Astrocyte (in vitro differentiated cells and primary cell): Measurements from ENCODE around the gene GRAMD1B. TPM values are rescaled to one million over a fixed set of nuclear protein-coding genes. Genes with fewer than 3 reads are reported as not detected.

ENCODE experiments used
- DNase-seq: peaks from one replicate; pipeline ENCODE4 v3.0.0-alpha.2; 2010; ENCODE audit warnings: low read depth
- FAIRE-seq: peaks from 2 replicates; lab custom pipeline; 2011; peaks lifted over from hg19 to GRCh38; lab: Jason Lieb, UNC
- H2AFZ ChIP-seq: 2 replicates; pipeline ENCODE4 v1.6.0; 2012; ENCODE audit warnings: low read depth, low read length, inconsistent platforms
- H3K27ac ChIP-seq: 2 replicates; pipeline ENCODE4 v1.5.1; 2011; ENCODE audit warnings: low read depth, low read length, inconsistent platforms
- H3K27me3 ChIP-seq: 2 replicates; pipeline ENCODE4 v1.6.0; 2011; ENCODE audit warnings: low read length, inconsistent platforms; ENCODE audit not compliant: insufficient read depth
- H3K36me3 ChIP-seq: 2 replicates; pipeline ENCODE4 v1.5.1; 2011; ENCODE audit warnings: low read length, inconsistent platforms; ENCODE audit not compliant: insufficient read depth
- H3K4me1 ChIP-seq: 2 replicates; pipeline ENCODE4 v1.5.1; 2011; ENCODE audit warnings: low read length, inconsistent platforms; ENCODE audit not compliant: insufficient read depth
- H3K4me2 ChIP-seq: 2 replicates; pipeline ENCODE4 v1.6.0; 2012; ENCODE audit warnings: low read length, inconsistent platforms
- H3K4me3 ChIP-seq: 2 replicates; pipeline ENCODE4 v1.5.1; 2011; ENCODE audit warnings: low read depth, mild to moderate bottlenecking, low read length, inconsistent platforms; ENCODE audit not compliant: insufficient read depth
- H3K79me2 ChIP-seq: 2 replicates; pipeline ENCODE4 v1.6.0; 2012; ENCODE audit warnings: mild to moderate bottlenecking, low read length, inconsistent platforms; ENCODE audit not compliant: insufficient read depth
- H3K9ac ChIP-seq: 2 replicates; pipeline ENCODE4 v1.6.0; 2012; ENCODE audit warnings: mild to moderate bottlenecking, low read length, inconsistent platforms
- H3K9me3 ChIP-seq: 2 replicates; pipeline ENCODE4 v1.5.1; 2012; ENCODE audit warnings: low read depth, mild to moderate bottlenecking, low read length, inconsistent platforms; ENCODE audit not compliant: insufficient read depth
- H4K20me1 ChIP-seq: 2 replicates; pipeline ENCODE4 v1.6.0; 2012; ENCODE audit warnings: low read length, inconsistent platforms; ENCODE audit not compliant: insufficient read depth
- H3K27ac Mint-ChIP-seq: one replicate; pipeline ENCODE4 v1.8.0; 2021; ENCODE audit warnings: mild to moderate bottlenecking, mixed read lengths; ENCODE audit not compliant: unreplicated experiment
- H3K27me3 Mint-ChIP-seq: one replicate; pipeline ENCODE4 v1.8.0; 2021; ENCODE audit warnings: low read depth, mixed read lengths; ENCODE audit not compliant: unreplicated experiment
- H3K36me3 Mint-ChIP-seq: one replicate; pipeline ENCODE4 v1.8.0; 2021; ENCODE audit warnings: low read depth, mixed read lengths; ENCODE audit not compliant: unreplicated experiment
- H3K4me1 Mint-ChIP-seq: one replicate; pipeline ENCODE4 v1.8.0; 2021; ENCODE audit warnings: low read depth, mixed read lengths; ENCODE audit not compliant: unreplicated experiment
- H3K4me3 Mint-ChIP-seq: one replicate; pipeline ENCODE4 v1.8.0; 2021; ENCODE audit warnings: mild to moderate bottlenecking, moderate library complexity, mixed read lengths; ENCODE audit not compliant: unreplicated experiment
- H3K9me3 Mint-ChIP-seq: one replicate; pipeline ENCODE4 v1.8.0; 2021; ENCODE audit warnings: mild to moderate bottlenecking, mixed read lengths; ENCODE audit not compliant: unreplicated experiment
- EZH2 ChIP-seq: IDR thresholded peaks from 2 replicates; pipeline ENCODE4 v1.6.1; 2012; ENCODE audit warnings: mild to moderate bottlenecking, low read length, inconsistent platforms; ENCODE audit not compliant: insufficient read depth
- total RNA-seq: library from RNA; stranded (reverse); gene quantifications from 2 replicates; pipeline ENCODE4 v1.2.1, GENCODE V29; 2021
- TF ChIP-seq, protein P1 (sequence below): IDR thresholded peaks from 2 replicates; pipeline ENCODE4 v1.5.1; 2011; ENCODE audit warnings: low read depth, mild to moderate bottlenecking, inconsistent platforms, low read length, moderate library complexity; ENCODE audit not compliant: insufficient read depth

The GRAMD1B gene
- total RNA-seq, 1 donor from 2014 or later: 6.5 TPM

DNA sequence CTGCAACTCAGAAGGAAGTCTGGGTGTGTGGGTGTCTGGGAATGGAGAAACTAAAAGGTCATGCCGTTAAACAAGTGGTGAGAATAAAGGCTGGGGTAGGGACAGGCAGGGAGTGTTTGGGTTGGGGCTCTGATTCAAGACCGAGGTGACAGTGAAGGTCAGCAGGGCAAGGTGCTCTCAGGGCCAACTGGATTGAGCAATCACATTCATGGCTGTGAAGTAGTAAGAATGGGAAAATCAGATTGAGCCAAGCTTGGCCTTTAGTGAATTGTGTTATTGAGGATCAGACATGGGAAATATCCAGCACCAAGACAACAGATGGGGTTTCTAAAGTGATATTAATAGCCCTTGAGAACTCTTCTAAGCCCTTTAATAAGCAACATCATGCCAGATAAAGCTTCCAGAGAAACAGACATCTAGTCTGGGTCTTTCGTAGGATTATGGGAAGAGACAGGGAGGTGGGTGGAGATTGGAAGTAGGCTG is 200.1 kb downstream of the GRAMD1B start:
- H3K36me3 Mint-ChIP-seq: peaks cover 10% of the 10 kb centered on the region

DNA sequence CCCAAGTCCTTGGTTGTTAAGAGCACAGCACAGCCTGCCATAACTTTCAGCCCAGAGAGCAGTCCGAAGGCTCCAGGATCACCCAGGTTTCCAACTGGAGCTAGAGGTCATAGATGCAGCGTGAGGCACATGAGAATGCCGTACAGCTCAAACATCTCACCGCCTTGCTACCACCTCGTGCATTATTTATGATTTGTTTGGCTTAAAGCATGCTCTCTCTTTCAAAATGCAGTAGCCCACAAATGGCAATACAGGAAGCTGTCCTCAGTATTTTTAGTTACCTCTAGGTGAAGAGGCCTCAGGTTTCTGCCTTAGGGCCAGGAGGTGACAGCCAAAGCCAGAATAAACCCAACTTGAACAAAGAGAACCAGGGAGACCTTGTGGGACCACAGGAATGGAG is 210.0 kb downstream of the GRAMD1B start:
- no peaks in the 10 kb centered on the region for H3K9me3 Mint-ChIP-seq
- no peak overlapping the region for H3K4me3 ChIP-seq
- H3K36me3 ChIP-seq: no peaks in the 10 kb centered on the region
- peaks cover 17% of the 10 kb centered on the region for H3K27me3 ChIP-seq
- no peak overlapping the region for H3K27ac ChIP-seq
- H3K4me2 ChIP-seq: no peak overlapping the region
- no peaks in the 10 kb centered on the region for H3K36me3 Mint-ChIP-seq
- DNase-seq (no peak), FAIRE-seq (no peak)
- H3K27ac Mint-ChIP-seq: no peak overlapping the region
- no peaks in the 10 kb centered on the region for H3K4me1 Mint-ChIP-seq
- no peak overlapping the region for H3K4me3 Mint-ChIP-seq
- H3K9ac ChIP-seq: no peak overlapping the region
- no peaks in the 10 kb centered on the region for H3K79me2 ChIP-seq
- no peak for TF ChIP-seq EZH2
- TF ChIP-seq, protein P1, sequence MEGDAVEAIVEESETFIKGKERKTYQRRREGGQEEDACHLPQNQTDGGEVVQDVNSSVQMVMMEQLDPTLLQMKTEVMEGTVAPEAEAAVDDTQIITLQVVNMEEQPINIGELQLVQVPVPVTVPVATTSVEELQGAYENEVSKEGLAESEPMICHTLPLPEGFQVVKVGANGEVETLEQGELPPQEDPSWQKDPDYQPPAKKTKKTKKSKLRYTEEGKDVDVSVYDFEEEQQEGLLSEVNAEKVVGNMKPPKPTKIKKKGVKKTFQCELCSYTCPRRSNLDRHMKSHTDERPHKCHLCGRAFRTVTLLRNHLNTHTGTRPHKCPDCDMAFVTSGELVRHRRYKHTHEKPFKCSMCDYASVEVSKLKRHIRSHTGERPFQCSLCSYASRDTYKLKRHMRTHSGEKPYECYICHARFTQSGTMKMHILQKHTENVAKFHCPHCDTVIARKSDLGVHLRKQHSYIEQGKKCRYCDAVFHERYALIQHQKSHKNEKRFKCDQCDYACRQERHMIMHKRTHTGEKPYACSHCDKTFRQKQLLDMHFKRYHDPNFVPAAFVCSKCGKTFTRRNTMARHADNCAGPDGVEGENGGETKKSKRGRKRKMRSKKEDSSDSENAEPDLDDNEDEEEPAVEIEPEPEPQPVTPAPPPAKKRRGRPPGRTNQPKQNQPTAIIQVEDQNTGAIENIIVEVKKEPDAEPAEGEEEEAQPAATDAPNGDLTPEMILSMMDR: no peak
- H3K27me3 Mint-ChIP-seq: peaks cover 19% of the 10 kb centered on the region
- H2AFZ ChIP-seq: no peak overlapping the region
- no peaks in the 10 kb centered on the region for H3K9me3 ChIP-seq
- H3K4me1 ChIP-seq: no peaks in the 10 kb centered on the region
- no peaks in the 10 kb centered on the region for H4K20me1 ChIP-seq

More for the DNA sequence above, 200.1 kb downstream of the GRAMD1B start:
- Histone ChIP-seq H3K36me3 (no peaks in the 10 kb centered on the region), H3K4me1 (no peaks in the 10 kb centered on the region), H3K4me2 (no peak overlapping the region), H3K9ac (no peak overlapping the region), H3K27ac (no peak overlapping the region), H3K79me2 (no peaks in the 10 kb centered on the region), H3K27me3 (no peaks in the 10 kb centered on the region), H3K9me3 (no peaks in the 10 kb centered on the region), H4K20me1 (no peaks in the 10 kb centered on the region), H3K4me3 (no peak overlapping the region), H2AFZ (no peak overlapping the region)
- Mint-ChIP-seq H3K4me3 (no peak overlapping the region), H3K9me3 (no peaks in the 10 kb centered on the region), H3K4me1 (peaks cover 5% of the 10 kb centered on the region), H3K27ac (no peak overlapping the region), H3K27me3 (peaks cover 12% of the 10 kb centered on the region)
- DNase-seq (no peak), FAIRE-seq (no peak)
- no peak for TF ChIP-seq EZH2

DNA sequence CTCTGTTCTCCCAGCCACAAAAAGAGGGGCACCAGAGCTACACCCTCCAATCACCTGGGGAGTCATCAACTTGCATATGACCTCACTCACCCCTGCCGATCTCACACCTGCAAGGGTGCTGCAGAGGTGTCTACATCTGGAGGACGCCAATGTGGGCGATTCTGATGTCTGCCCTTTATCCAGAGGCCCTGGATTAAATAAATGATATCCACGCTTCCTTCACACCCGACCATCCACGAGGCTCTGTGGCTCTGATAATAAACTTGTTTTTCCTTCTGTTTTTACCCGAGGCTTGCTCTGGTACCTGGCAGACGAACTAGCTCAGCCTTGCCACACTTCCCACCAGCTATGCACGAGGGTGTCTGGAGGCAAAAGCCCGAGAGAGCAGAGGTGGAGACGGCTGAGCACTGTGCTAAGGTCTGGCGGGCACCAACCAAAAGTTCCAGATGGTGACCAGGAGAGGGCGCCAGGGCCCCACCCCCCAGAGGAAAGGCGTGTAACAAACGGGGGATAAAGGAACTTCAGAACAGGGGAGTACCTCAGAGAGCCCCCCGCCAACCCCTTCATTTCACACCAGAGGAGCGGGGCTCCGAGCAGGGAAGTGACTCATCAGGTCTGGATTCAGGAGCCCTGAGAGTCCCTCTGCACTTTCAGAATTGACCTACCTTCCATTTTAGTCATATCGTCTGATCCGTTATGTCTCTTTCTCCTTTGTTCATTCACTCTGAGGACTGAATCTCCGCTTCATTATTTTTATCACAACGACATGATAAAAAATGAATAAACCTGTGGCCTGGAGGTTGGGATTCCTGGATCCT is 210.8 kb downstream of the GRAMD1B start:
- no peak for DNase-seq
- peaks cover 19% of the 10 kb centered on the region for H3K27me3 Mint-ChIP-seq
- Histone ChIP-seq H3K4me3 (no peak overlapping the region), H3K9me3 (no peaks in the 10 kb centered on the region), H3K79me2 (no peaks in the 10 kb centered on the region), H3K4me1 (no peaks in the 10 kb centered on the region), H2AFZ (no peak overlapping the region), H3K9ac (no peak overlapping the region), H3K36me3 (no peaks in the 10 kb centered on the region), H3K27ac (no peak overlapping the region), H3K4me2 (no peak overlapping the region), H4K20me1 (no peaks in the 10 kb centered on the region), H3K27me3 (peaks cover 16% of the 10 kb centered on the region)
- no peak overlapping the region for H3K27ac Mint-ChIP-seq
- H3K9me3 Mint-ChIP-seq: no peaks in the 10 kb centered on the region
- FAIRE-seq: no peak
- no peak overlapping the region for H3K4me3 Mint-ChIP-seq
- no peaks in the 10 kb centered on the region for H3K4me1 Mint-ChIP-seq
- no peak for TF ChIP-seq EZH2
- TF ChIP-seq, protein P1: peak; percentile 55
- no peaks in the 10 kb centered on the region for H3K36me3 Mint-ChIP-seq
